HG03565 (cell line): Measurements from ENCODE around the gene KSR1.

Source experiments
- ATAC-seq: cut with Tn5 transposase; IDR thresholded peaks from one replicate; pipeline ENCODE4 v1.9.1; 2021; ENCODE audit warnings: mild to moderate bottlenecking, moderate library complexity; ENCODE audit not compliant: unreplicated experiment

Gene KSR1

GRCh38 chr17:27603421-27603770, 147.1 kb downstream of the KSR1 start:
- no peak for ATAC-seq

GRCh38 chr17:27603880-27604794, 147.9 kb downstream of the KSR1 start:
- ATAC-seq: no peak

- no peak for ATAC-seq
These were observed 149.2 kb downstream of the KSR1 start for GRCh38 chr17:27605409-27605808.

GRCh38 chr17:27607521-27608091, 151.4 kb downstream of the KSR1 start:
- ATAC-seq: no peak

- ATAC-seq: no peak
These were observed 152.3 kb downstream of the KSR1 start for GRCh38 chr17:27608328-27609230.

- ATAC-seq: no peak
These were observed 153.5 kb downstream of the KSR1 start for GRCh38 chr17:27609611-27610303.

GRCh38 chr17:27610304-27610677, 154.0 kb downstream of the KSR1 start:
- ATAC-seq: no peak

- ATAC-seq: no peak
These were observed 156.0 kb downstream of the KSR1 start for GRCh38 chr17:27612160-27612770.

- ATAC-seq: no peak
These were observed 157.2 kb downstream of the KSR1 start for GRCh38 chr17:27613433-27613832.

GRCh38 chr17:27615121-27615520, 158.9 kb downstream of the KSR1 start:
- ATAC-seq: no peak

- no peak for ATAC-seq
These were observed 160.2 kb downstream of the KSR1 start for GRCh38 chr17:27616414-27616813.

GRCh38 chr17:27618417-27618816, 162.2 kb downstream of the KSR1 start:
- no peak for ATAC-seq

- ATAC-seq: no peak
These were observed 164.5 kb downstream of the KSR1 start for GRCh38 chr17:27620721-27621120.

- ATAC-seq: no peak
These were observed 165.3 kb downstream of the KSR1 start for GRCh38 chr17:27621536-27621935.

GRCh38 chr17:27621942-27622559, 165.8 kb downstream of the KSR1 start:
- ATAC-seq: no peak

GRCh38 chr17:27622986-27623385, 166.7 kb downstream of the KSR1 start:
- no peak for ATAC-seq

GRCh38 chr17:27623614-27624013, 167.4 kb downstream of the KSR1 start:
- no peak for ATAC-seq

GRCh38 chr17:27624539-27624938, 168.3 kb downstream of the KSR1 start:
- ATAC-seq: no peak

- no peak for ATAC-seq
These were observed 169.6 kb downstream of the KSR1 start for GRCh38 chr17:27625856-27626255.

GRCh38 chr17:27627514-27627913, 171.3 kb downstream of the KSR1 start:
- no peak for ATAC-seq
